ENCODE results near the gene HIGD1C.

GRCh38 chr12:51005030-51005429 lies 52.7 kb downstream of the HIGD1C start:
- TF ChIP-seq, protein P1, sequence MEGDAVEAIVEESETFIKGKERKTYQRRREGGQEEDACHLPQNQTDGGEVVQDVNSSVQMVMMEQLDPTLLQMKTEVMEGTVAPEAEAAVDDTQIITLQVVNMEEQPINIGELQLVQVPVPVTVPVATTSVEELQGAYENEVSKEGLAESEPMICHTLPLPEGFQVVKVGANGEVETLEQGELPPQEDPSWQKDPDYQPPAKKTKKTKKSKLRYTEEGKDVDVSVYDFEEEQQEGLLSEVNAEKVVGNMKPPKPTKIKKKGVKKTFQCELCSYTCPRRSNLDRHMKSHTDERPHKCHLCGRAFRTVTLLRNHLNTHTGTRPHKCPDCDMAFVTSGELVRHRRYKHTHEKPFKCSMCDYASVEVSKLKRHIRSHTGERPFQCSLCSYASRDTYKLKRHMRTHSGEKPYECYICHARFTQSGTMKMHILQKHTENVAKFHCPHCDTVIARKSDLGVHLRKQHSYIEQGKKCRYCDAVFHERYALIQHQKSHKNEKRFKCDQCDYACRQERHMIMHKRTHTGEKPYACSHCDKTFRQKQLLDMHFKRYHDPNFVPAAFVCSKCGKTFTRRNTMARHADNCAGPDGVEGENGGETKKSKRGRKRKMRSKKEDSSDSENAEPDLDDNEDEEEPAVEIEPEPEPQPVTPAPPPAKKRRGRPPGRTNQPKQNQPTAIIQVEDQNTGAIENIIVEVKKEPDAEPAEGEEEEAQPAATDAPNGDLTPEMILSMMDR (IDR thresholded peaks at IDR 0.05): no peak
- TF ChIP-seq POLR2A (IDR thresholded peaks at IDR 0.05) (no peak), POLR2AphosphoS5 (IDR thresholded peaks at IDR 0.05) (no peak)
